ENCODE measurements around the gene TMEM26.

Gene TMEM26

DNA sequence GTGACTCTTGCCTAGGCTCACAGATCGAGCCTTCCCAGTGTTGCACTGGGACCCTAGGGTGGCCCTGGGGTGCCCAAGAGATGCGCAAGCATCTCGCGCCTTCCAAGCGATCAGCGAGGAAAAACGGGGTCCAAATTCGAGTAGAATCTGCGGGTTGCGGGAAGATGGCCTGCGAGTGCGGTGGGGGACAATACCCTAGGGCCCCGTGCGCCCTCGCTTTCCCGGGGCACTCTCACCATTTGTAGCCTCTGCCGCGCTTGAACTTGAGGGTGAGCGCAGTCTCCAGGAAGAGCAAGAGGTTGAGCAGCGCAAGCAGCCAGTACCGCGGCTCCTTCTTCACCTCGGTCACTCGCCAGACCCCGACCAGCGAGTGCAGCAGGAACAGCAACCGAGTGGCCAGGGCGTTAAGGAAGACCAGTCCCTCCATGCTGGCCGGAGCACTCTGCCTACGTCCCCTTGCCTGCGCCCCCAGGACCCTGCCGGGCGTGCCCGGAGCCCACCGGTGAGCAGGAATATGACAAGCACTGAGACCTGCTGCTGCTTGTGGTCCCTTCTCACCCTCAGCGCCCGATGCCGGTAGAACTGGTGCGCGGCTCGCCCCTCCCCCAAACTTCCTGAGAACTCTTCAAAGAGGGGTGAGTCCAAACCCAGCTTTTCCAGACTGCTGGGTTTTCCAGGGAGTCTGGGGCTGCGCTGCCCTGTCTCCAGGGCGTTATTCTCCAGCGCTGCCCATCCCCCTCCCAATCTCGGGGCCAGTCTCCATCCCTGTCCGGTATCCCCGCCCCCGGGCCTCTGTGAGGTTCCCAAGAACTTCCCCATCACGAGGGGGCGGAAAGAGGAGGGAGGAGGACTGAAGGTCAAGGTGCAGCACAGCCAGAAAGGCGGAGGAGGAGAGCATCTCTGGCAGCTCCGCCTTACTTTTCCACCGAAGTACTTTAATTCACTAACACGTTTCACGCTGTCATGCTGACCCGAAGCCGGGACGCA, at the start of gene TMEM26:
Gene TMEM26 (minus strand): TSS at position 727 of the 987 bp plus-strand sequence. CDS start 300 bp downstream, at position 427.
- DNase-seq (ENCODE audit: low read depth in 2 of 2): no peak

- no peak for DNase-seq (ENCODE audit: low read depth in 2 of 2)
Measured at GRCh38 chr10:61500460-61500859, 47.3 kb upstream of the TMEM26 start.

DNA sequence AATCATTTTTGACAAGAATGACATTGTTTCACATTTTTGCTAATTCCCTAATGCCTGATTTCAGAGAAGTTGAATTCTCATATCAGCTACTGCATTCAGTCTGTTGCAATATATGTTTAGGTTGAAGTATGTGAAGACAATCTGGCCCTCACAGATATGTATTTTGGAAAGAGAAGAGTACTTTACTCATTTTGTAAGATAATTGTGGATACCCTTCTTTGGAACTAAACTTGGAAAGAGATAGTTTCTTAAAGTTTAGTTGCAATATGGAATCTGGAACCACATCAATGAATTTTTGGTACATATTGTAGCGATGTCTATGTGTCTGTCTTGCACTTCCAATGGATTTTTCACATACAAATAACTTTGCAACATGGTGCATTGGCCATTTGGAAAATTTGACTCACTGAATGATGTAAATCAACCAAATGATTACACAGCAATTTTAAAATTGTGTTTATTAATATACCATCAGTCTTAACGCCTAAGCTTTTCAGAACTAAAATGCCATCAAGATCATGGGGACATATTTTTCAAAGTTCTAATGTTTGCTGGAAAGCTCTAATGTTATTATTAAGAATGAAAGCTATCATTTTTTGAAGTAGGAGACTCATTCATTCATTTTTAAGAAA, 39.3 kb upstream of the TMEM26 start:
- no peak for DNase-seq (ENCODE audit: low read depth in 2 of 2)

- no peak for DNase-seq (ENCODE audit: low read depth in 2 of 2)
Measured at GRCh38 chr10:61487506-61487905, 34.3 kb upstream of the TMEM26 start.

DNA sequence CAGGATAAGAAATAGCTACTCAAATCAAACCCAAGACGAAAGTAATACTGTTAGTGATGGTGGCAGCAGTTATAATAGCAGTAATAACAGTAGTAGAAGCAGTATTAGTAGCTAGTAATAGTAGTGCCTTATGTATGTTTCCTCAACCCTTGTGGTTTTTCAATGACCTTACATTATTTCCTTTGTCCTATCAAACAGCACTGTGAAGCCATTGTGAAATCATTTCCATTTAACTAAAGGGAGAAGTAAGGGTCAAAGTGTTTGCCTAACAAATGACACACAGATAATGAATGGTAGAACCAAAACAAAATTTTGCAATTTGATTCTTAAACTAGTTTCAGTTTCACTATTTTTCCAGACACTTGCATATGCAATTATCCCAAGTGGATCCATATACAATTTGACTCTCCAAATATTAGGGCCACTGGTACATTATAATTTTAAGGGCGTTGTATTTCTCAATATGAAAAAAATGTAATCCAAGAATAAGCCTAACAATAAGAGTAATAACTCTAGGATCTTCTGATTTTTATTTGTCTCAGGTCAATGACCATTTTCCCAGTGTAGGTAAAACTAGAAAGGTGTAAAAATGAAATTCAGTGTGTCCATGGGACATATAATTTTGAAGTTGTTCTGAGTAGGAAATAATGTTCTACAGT, 33.7 kb upstream of the TMEM26 start:
- no peak for DNase-seq (ENCODE audit: low read depth in 2 of 2)

- DNase-seq (ENCODE audit: low read depth in 2 of 2): no peak
Measured at GRCh38 chr10:61486251-61486650, 33.1 kb upstream of the TMEM26 start.

- DNase-seq (ENCODE audit: low read depth in 2 of 2): no peak
Measured at GRCh38 chr10:61481597-61481996, 28.4 kb upstream of the TMEM26 start.

GRCh38 chr10:61480208-61480607, 27.0 kb upstream of the TMEM26 start:
- no peak for DNase-seq (ENCODE audit: low read depth in 2 of 2)

- no peak for DNase-seq (ENCODE audit: low read depth in 2 of 2)
Measured at GRCh38 chr10:61478621-61479312, 25.6 kb upstream of the TMEM26 start.

GRCh38 chr10:61477451-61477850, 24.3 kb upstream of the TMEM26 start:
- DNase-seq (ENCODE audit: low read depth in 2 of 2): no peak

DNA sequence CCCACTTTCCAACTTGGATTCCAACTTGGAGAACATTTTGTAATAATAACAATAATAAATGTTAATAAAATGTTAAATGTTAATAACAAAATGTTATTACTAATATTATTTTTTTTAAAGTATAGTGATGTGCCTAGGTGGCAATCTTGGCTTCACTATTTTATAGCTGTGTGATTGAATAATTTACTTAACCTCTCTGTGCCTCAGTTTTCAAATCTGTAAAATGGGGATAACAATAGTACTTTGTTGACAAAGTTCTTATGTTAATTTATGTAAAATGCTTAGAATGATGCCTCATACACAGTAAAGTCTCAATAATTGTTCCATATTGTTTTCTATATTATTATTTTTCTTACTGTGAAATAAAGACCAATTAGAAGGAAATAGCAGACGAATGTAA, 23.3 kb upstream of the TMEM26 start:
- no peak for DNase-seq (ENCODE audit: low read depth in 2 of 2)

GRCh38 chr10:61475449-61475873, 22.3 kb upstream of the TMEM26 start:
- DNase-seq (ENCODE audit: low read depth in 2 of 2): no peak

DNA sequence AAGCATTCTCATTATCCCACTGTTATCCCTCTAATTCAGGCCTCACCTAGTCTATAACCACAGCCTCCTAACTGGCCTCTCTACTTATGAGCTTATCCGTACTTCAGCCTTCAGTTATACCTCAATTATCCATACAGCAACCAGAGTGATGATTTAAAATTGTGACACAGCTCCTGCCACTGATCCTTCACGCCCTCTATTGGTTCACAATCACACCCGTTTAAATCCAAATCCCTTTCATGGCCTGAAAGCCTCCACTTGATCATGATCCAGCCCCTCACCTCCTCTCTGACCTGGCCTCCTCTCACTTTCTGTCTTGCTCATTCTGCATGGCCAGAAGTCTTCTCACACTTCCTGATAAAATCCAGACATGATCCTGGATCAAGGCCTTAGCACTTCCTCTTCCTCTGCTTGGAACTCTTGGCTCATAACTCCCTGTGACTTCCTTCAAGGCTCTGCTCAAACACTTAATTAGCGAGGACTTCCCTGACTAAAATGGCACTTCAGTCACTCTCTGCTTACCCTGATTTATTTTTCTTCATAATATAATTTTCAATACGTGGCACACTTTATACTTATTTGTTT, 19.0 kb upstream of the TMEM26 start:
- no peak for DNase-seq (ENCODE audit: low read depth in 2 of 2)

- DNase-seq (ENCODE audit: low read depth in 2 of 2): no peak
Measured at GRCh38 chr10:61471491-61471890, 18.3 kb upstream of the TMEM26 start.

DNA sequence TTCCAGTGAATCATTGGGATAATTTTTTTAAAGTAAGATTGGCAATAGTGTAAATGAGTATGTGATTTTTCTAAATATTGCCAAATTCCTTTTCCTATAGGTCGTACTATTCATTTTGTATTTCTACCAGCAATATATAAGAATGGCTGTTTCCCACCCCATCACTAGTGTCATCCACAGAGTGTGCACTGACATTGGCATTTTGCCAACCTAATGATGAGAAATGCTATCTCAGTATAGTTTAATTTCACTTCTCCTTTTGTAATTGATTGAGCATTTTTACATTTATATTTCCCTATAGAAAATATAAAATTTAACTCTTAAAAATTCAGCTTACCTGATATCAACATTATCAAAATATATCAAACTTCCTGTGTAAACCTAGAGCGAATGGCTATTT, 17.6 kb upstream of the TMEM26 start:
- DNase-seq (ENCODE audit: low read depth in 2 of 2): no peak

DNA sequence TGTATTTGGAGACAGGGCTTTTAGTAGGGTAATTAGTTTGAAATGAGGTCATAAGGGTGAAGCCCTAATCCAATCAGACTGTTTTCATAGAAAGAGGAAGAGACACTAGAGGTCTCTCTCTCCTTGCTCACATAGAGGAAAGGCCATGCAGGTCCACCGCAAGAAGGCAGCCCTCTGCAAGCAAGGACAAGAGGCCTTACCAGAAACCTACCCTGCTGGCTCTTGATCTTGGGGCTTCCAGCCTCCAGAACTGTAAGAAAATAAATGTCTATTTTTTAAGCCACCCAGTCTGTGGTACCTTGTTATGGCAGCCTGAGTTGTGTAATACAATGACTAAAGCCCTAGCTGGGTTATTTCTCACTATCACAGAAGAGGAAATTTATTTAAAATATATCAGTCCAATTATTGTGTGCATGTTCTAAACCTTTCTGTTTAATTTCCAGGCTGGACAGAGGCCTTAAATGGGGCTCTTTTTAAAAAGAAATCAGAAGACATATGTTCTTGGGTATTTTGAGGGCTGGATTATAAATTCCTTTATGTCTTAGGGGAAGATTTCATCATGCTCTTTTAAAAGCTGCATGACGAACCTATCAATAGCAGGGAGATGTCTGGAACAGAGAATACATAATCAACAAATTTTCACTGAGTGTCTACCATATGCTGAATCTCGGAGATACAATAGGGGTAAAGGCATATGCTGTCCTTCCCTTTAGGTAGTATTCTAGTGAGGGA, 12.9 kb upstream of the TMEM26 start:
- DNase-seq (ENCODE audit: low read depth in 2 of 2): no peak

- DNase-seq (ENCODE audit: low read depth in 2 of 2): no peak
Measured at GRCh38 chr10:61465171-61465496, 12.0 kb upstream of the TMEM26 start.

DNA sequence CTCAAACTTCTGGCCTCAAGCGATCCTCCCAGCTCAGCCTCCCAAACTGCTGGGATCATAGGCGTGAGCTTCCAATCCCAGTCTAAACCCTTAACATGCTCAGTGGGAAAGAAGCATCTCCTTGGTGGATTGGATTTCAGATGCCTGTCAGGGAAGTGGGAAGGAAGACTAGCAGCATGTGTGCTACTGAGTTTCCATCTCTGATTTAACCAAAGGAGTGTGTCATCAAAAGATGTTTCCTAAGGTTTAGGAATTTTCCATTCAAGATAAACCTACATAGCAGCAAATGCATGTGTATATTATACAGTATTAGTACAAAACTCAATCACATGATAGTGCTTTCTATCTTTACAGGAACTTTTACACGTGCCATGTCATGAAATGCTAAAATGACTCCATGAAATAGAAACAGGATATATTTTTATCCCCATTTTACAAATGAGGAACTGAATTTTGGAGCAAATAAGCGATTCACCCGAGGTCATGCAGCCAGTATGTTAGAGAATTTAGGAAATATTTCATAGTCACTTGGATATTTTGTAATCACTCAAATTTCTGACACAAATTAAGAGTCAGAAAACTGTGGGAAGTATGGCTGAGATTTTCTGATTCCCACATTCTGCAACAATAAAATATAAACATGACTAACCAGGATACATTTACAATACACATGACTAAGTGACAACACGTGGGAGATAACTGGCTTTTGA, 11.4 kb upstream of the TMEM26 start:
- no peak for DNase-seq (ENCODE audit: low read depth in 2 of 2)

DNA sequence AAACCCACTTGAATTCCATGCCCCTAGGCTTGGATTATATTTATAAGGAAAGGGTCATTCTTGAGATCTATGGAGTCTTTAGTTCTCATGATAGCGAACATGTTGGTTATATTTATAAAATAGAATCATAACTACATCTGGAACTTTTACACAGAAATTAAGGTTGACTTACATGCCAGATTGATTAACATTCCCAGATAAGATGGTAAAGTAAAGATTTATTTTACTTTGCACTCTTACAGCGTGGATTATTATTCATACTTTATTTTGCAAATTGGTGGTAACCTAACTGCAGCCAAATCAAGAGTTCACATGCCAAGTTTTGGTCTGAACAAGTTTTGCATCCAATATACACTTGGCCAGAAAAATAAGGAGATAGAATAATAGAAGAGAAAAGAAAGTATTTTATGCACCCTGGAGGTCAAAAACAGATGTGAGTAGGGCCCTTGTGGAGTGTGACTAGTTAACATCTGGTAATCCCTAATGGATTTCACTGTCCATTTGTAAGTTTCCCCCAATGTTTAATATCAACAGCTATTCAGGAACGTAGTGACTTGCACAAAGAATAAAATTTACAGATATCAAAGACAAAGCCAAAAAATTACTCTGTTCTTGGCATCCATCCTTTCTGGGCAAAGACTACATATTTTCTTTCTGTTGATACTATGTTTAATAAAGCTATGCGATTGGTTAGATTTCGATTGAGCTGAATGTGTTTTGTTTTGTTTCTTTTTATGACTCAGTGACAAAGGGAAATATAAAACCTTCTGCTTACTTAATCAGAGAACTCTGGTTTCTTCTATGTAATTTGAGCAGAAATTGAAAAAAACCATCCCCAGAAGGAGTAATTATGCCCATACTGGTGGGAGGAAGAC, 10.1 kb upstream of the TMEM26 start:
- no peak for DNase-seq (ENCODE audit: low read depth in 2 of 2)
